Natural killer cell treated with Interleukin-12 subunit alpha and Interleukin-12 subunit beta and Interleukin-15 and Interleukin-18, amount 100 ng/mL, for 72 hours (primary cell): ENCODE data around the gene XPNPEP3. TPM values are rescaled to one million over a fixed set of nuclear protein-coding genes. Genes with fewer than 3 reads are reported as not detected.
"Not testable (repeated sequence)": the region's sequence is repeated elsewhere in the genome, so short reads cannot be mapped to it uniquely, and the experiment has no call there.

Source experiments
- ATAC-seq, 2 donors: fragments of 150-1000 bp; cut with Tn5 transposase in 1 of 2; sonication (Bioruptor Pico), chemical (Tn5 transposase) in 1 of 2; 2 replicates each; pipeline ENCODE4 v1.10.0; 2021
- DNase-seq: peaks from one replicate; pipeline ENCODE4 v3.0.0; 2022; ENCODE audit warnings: low spot score
- H3K27ac Mint-ChIP-seq, 2 donors: 1 replicate in 1 of 2; 2 replicates in 1 of 2; pipeline ENCODE4 v1.8.0; 2022; ENCODE audit warnings: mixed read lengths in 2 of 2, mild to moderate bottlenecking in 1 of 2, moderate library complexity in 1 of 2
- H3K27me3 Mint-ChIP-seq, 2 donors: 1 replicate in 1 of 2; 2 replicates in 1 of 2; pipeline ENCODE4 v1.8.0; 2022; ENCODE audit warnings: mixed read lengths in 2 of 2
- H3K36me3 Mint-ChIP-seq: one replicate; pipeline ENCODE4 v1.8.0; 2022; ENCODE audit warnings: mixed read lengths
- H3K4me1 Mint-ChIP-seq, 2 donors: 1 replicate in 1 of 2; 2 replicates in 1 of 2; pipeline ENCODE4 v1.8.0; 2022; ENCODE audit warnings: low read depth in 2 of 2, mixed read lengths in 2 of 2, mild to moderate bottlenecking in 1 of 2
- H3K4me3 Mint-ChIP-seq: one replicate; pipeline ENCODE4 v1.8.0; 2022; ENCODE audit warnings: mixed read lengths
- H3K9me3 Mint-ChIP-seq: 2 replicates; pipeline ENCODE4 v1.8.0; 2022; ENCODE audit warnings: mixed read lengths
- total RNA-seq, 2 donors: library from RNA; stranded (reverse); gene quantifications; one replicate each; pipeline ENCODE4 v1.2.3, GENCODE V29; 2022

The XPNPEP3 gene
- total RNA-seq, 2 donors from 2014 or later: 16.2 to 26.1 TPM

- Mint-ChIP-seq H3K4me3 (no peak overlapping the region), H3K9me3 (no peaks in the 10 kb centered on the region), H3K36me3 (peaks cover 22% of the 10 kb centered on the region), H3K27ac (no peak overlapping the region), H3K27me3 (no peaks in the 10 kb centered on the region), H3K4me1 (peaks cover 5 to 10% of the 10 kb centered on the region in 2 donors)
- ATAC-seq (no peak), DNase-seq (no peak)
These were observed 18.5 kb upstream of the XPNPEP3 start for GRCh38 chr22:40838486-40838885.

DNA sequence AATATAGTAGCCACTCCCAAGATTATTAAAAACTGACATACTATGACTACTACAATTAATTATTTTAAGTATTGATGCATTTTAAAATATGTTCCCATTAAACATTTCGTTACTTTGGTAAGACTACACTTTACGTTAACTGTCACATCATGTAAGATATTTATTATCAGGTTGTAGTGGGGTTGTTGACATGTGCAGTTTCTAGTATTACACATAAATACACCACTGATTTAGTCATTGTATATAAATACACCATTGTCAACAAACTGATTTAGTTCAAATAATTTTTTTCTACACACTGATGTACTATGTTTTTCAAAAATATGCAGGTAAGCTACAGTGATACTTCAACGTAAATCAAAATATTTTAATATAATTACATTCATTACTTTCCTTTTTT, 12.0 kb upstream of the XPNPEP3 start:
- peaks cover 6 to 11% of the 10 kb centered on the region in 2 donors for H3K4me1 Mint-ChIP-seq
- ATAC-seq: no peak
- no peak overlapping the region for H3K4me3 Mint-ChIP-seq
- no peak overlapping the region for H3K27ac Mint-ChIP-seq
- DNase-seq: no peak
- H3K36me3 Mint-ChIP-seq: peaks cover 24% of the 10 kb centered on the region
- no peaks in the 10 kb centered on the region for H3K9me3 Mint-ChIP-seq
- no peaks in the 10 kb centered on the region for H3K27me3 Mint-ChIP-seq

- Mint-ChIP-seq H3K36me3 (peaks cover 16% of the 10 kb centered on the region), H3K4me1 (peaks cover 10 to 11% of the 10 kb centered on the region in 2 donors)
- ATAC-seq, H3K4me3 Mint-ChIP-seq, H3K9me3 Mint-ChIP-seq, H3K27ac Mint-ChIP-seq, H3K27me3 Mint-ChIP-seq, DNase-seq: not testable (repeated sequence)
These were observed 11.1 kb upstream of the XPNPEP3 start for GRCh38 chr22:40845816-40846215.

DNA sequence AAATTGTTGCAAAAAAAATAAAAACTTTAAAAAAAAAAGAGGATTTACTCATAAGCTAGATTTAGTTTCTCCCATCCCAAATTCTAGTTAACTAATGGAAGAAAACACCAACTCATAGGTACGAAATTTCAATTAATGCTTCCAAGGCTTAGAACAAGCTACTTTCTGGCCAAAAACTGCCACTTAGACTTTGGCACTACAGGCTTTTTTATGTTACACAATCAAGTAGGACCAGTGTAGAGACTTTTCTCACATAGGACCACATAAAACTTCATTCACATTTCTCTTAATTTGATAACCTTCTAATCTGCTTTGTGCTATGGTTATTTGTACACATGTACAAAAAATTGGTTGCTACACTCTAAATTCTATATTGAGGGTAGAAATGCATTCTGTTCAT, 3.6 kb upstream of the XPNPEP3 start:
- Mint-ChIP-seq H3K9me3 (no peaks in the 10 kb centered on the region), H3K36me3 (no peaks in the 10 kb centered on the region), H3K4me1 (peaks cover 20 to 33% of the 10 kb centered on the region in 2 donors), H3K27ac (peak overlapping the region in 1 of 2 donors; percentile 99), H3K4me3 (peak overlapping the region; percentile 5), H3K27me3 (no peaks in the 10 kb centered on the region)
- no peak for ATAC-seq
- DNase-seq: no peak

GRCh38 chr22:40853961-40854360, 3.0 kb upstream of the XPNPEP3 start:
- H3K27me3 Mint-ChIP-seq: no peaks in the 10 kb centered on the region
- DNase-seq: no peak
- H3K27ac Mint-ChIP-seq: peak overlapping the region in 1 of 2 donors; percentile 99
- H3K4me3 Mint-ChIP-seq: peak overlapping the region; percentile 5
- peaks cover 20 to 33% of the 10 kb centered on the region in 2 donors for H3K4me1 Mint-ChIP-seq
- no peaks in the 10 kb centered on the region for H3K36me3 Mint-ChIP-seq
- H3K9me3 Mint-ChIP-seq: no peaks in the 10 kb centered on the region
- no peak for ATAC-seq

DNA sequence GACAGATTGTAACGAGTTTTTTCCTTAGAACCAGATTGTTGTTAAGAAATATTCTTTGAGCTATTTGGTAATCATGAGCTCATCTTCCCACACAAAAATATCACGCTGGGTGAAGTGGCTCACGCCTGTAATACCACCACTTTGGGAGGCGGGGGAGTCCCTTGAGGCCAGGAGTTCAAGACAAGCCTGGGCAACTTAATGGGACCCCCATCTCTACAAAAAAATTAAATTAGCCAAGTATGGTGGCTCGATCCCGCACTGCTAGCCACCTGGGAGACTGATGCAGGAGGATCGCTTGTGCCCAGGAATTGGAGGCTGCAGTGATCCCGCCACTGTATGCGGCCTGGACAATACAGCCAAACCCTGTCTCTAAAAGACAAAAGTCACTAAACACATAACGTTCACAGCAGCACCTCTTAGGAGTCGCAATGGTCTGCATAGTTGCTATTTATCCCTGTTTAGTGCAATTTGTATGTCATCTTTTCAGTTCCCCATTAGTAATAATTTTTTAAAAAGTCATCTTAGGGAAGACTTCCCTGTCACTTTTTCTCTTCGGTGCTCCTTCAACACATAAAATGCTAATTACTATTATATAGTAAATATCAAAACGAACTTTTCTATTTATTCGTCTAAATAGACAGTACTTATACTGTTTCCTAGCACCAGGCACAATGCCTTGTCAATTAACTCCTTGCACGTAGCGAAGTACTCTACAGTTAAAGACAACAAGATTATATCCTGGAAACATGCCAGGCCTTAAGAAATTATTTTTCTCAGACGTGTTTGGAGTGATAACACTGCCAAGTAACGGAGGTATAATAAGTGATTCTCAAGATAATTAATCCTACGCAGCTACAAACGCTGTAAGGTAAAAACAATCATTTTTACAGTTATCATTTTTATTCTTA, 1.6 kb upstream of the XPNPEP3 start:
- Mint-ChIP-seq H3K4me3 (peak overlapping the region; percentile 95), H3K27ac (peak overlapping the region; percentile 99), H3K9me3 (no peaks in the 10 kb centered on the region), H3K36me3 (no peaks in the 10 kb centered on the region), H3K27me3 (no peaks in the 10 kb centered on the region), H3K4me1 (peaks cover 20 to 31% of the 10 kb centered on the region in 2 donors)
- no peak for DNase-seq
- no peak for ATAC-seq

DNA sequence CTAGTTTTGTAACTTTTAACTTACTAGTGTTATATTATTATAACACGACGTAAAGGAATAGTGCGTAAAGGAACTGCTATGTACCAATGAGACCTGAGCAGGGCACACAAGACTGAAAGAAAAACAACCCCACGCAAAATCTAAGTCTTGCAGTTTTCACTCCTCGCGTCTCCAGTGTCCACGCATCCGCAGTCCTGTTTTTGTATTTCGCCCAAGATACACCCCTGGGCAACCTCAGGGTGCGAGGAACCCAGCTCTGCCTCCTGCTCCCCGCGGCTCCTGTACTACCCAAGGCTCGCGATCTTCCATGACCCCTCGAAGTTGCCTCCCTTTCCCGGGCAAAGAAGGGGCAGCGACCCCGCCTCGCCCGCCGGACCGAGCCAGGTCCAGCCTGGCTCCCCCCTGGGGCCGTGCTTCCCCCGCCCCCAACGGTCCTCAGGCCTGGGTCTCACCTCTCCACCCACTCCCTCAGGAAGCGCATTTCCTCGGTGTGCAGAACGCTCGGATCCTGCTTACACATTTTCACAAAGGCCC, 902 bp upstream of the XPNPEP3 start:
- Mint-ChIP-seq H3K36me3 (peaks cover 4% of the 10 kb centered on the region), H3K4me3 (peak overlapping the region; percentile 95), H3K27me3 (no peaks in the 10 kb centered on the region)

GRCh38 chr22:40857309-40857855, 434 bp downstream of the XPNPEP3 start:
- peaks cover 9% of the 10 kb centered on the region for H3K36me3 Mint-ChIP-seq
- peaks cover 16 to 23% of the 10 kb centered on the region in 2 donors for H3K4me1 Mint-ChIP-seq
- H3K4me3 Mint-ChIP-seq: peak overlapping the region; percentile 95
- H3K27me3 Mint-ChIP-seq: no peaks in the 10 kb centered on the region
- ATAC-seq (no peak), DNase-seq (no peak)
- H3K27ac Mint-ChIP-seq: peak overlapping the region; percentile 99
- H3K9me3 Mint-ChIP-seq: no peaks in the 10 kb centered on the region

More for the DNA sequence above, 902 bp upstream of the XPNPEP3 start:
- no peaks in the 10 kb centered on the region for H3K9me3 Mint-ChIP-seq
- H3K27ac Mint-ChIP-seq: peak overlapping the region; percentile 99
- peak; percentile 46 to 55 for ATAC-seq
- peak; percentile 63 for DNase-seq
- H3K4me1 Mint-ChIP-seq: peaks cover 20 to 28% of the 10 kb centered on the region in 2 donors

GRCh38 chr22:40862013-40862412, 5.1 kb downstream of the XPNPEP3 start, which contains the start of gene DNAJB7:
Gene DNAJB7, minus strand, starts transcription at chr22:40862113. Its CDS starts 119 bp downstream, at chr22:40861994.
- Mint-ChIP-seq H3K4me1 (peaks cover 0 to 10% of the 10 kb centered on the region in 2 donors), H3K36me3 (peaks cover 9% of the 10 kb centered on the region), H3K9me3 (no peaks in the 10 kb centered on the region), H3K4me3 (no peak within 1 kb of the TSS), H3K27me3 (no peaks in the 10 kb centered on the region), H3K27ac (peak within 1 kb of the TSS in 1 of 2 donors; percentile 6)
- no peak for DNase-seq
- ATAC-seq: no peak

- no peak for ATAC-seq
- Mint-ChIP-seq H3K4me3 (no peak overlapping the region), H3K27ac (no peak overlapping the region), H3K36me3 (peaks cover 9% of the 10 kb centered on the region), H3K9me3 (no peaks in the 10 kb centered on the region), H3K27me3 (no peaks in the 10 kb centered on the region), H3K4me1 (peaks cover 0 to 5% of the 10 kb centered on the region in 2 donors)
- no peak for DNase-seq
These were observed 5.6 kb downstream of the XPNPEP3 start for GRCh38 chr22:40862537-40862936.

- H3K4me1 Mint-ChIP-seq: peaks cover 0 to 2% of the 10 kb centered on the region in 2 donors
- no peak for DNase-seq
- H3K4me3 Mint-ChIP-seq: no peak overlapping the region
- no peak overlapping the region for H3K27ac Mint-ChIP-seq
- no peaks in the 10 kb centered on the region for H3K9me3 Mint-ChIP-seq
- peaks cover 6% of the 10 kb centered on the region for H3K36me3 Mint-ChIP-seq
- no peak for ATAC-seq
- no peaks in the 10 kb centered on the region for H3K27me3 Mint-ChIP-seq
These were observed 10.2 kb downstream of the XPNPEP3 start for GRCh38 chr22:40867109-40867508.

DNA sequence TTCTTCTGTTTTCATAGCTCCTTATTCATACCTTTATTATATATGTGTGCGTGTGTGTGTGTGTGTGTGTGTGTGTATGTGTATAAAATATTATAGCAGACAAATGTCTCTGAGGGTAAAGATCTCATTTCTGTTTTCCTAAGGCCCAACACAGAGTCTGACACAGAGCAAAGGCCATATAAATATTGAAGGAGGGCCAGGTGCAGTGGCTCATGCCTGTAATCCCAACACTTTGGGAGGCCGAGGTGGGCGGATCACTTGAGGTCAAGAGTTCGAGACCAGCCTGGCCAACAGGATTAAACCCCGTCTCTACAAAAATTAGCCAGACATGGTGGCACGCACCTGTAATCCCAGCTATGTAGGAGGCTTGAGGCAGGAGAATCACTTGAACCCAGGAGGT, 11.4 kb downstream of the XPNPEP3 start:
- DNase-seq, ATAC-seq, H3K4me1 Mint-ChIP-seq, H3K27me3 Mint-ChIP-seq, H3K27ac Mint-ChIP-seq, H3K9me3 Mint-ChIP-seq, H3K4me3 Mint-ChIP-seq, H3K36me3 Mint-ChIP-seq: not testable (repeated sequence)

DNA sequence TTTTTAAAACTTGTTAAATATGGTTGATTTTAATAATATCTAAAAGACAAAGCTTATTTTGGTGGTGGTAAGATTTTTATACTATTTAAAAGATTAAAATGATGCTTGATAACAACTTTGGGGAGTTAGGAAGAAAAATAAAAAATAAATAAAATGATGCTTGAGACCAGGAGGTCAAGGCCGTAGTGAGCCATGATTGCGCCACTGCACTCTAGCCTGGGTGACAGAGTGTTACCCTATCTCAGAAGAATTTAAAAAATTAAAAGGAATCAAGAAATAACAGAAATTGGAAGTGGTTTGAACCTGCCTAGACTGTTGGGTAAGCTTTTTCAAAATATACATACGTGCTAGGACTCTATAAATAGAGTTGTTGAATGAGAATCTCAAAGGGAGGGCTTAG, 17.1 kb downstream of the XPNPEP3 start:
- Mint-ChIP-seq H3K27me3 (no peaks in the 10 kb centered on the region), H3K36me3 (peaks cover 6% of the 10 kb centered on the region), H3K27ac (no peak overlapping the region), H3K9me3 (no peaks in the 10 kb centered on the region), H3K4me3 (no peak overlapping the region), H3K4me1 (no peaks in the 10 kb centered on the region)
- DNase-seq (no peak), ATAC-seq (no peak)

DNA sequence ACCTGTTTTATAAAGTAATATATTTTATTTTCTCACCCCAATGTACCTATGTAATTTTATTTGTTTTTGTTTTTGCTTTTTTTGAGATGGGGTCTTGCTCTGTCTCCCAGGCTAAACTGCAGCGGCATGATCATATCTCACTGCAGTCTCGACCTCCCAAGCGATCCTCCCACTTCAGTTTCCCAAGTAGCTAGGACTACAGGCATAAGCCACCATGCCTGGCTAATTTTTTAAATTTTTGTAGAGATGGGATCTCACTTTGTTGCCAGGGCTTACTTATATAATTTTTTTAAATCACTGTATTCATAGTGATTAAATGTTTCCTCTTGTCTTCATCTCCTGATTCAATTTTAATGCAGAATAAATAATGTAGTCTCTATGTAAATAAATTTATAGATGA, 18.2 kb downstream of the XPNPEP3 start:
- ATAC-seq (no peak), DNase-seq (no peak)
- H3K27ac Mint-ChIP-seq: no peak overlapping the region
- no peaks in the 10 kb centered on the region for H3K4me1 Mint-ChIP-seq
- H3K4me3 Mint-ChIP-seq: no peak overlapping the region
- no peaks in the 10 kb centered on the region for H3K9me3 Mint-ChIP-seq
- H3K36me3 Mint-ChIP-seq: peaks cover 5% of the 10 kb centered on the region
- H3K27me3 Mint-ChIP-seq: no peaks in the 10 kb centered on the region
